ENCODE results near the gene YWHAB.
A peak's percentile ranks its signal among the peaks of the same experiment; 100 is the strongest.

YWHAB gene

DNA sequence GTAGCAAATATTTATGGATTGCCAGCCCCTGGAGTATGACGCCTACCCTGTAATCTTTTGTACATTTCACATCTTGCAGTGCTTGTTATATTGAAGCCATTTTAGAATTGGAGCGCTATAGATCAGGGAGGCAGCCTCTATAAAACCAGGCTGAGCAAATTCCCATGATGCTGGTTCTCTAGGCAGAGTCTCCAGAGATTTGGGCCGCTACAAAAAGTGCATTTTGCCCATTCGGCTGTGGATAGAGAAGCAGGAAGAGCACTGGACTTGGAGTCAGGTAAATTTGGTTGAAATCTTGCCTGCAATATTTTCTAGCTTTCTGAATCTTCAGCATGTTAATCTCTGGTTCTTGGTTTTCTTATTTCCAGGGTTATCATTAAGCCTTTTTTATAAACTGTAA lies 2.0 kb downstream of the YWHAB start:
- H3K4me3 ChIP-seq (ENCODE audit: low read depth, low read length) = peak overlapping the region; percentile 86
- TF ChIP-seq CTCF (IDR thresholded peaks at IDR 0.05; ENCODE audit: control insufficient read depth, extremely low read depth, insufficient read depth) = no peak
- DNase-seq (ENCODE audit: low read depth) = no peak

GRCh38 chr20:44888226-44889103 lies 3.0 kb downstream of the YWHAB start:
- peak overlapping the region; percentile 32 for H3K4me3 ChIP-seq (ENCODE audit: low read depth, low read length)
- peak; percentile 31 for TF ChIP-seq CTCF (IDR thresholded peaks at IDR 0.05; ENCODE audit: control insufficient read depth, extremely low read depth, insufficient read depth)
- DNase-seq (ENCODE audit: low read depth) = peak; percentile 63

DNA sequence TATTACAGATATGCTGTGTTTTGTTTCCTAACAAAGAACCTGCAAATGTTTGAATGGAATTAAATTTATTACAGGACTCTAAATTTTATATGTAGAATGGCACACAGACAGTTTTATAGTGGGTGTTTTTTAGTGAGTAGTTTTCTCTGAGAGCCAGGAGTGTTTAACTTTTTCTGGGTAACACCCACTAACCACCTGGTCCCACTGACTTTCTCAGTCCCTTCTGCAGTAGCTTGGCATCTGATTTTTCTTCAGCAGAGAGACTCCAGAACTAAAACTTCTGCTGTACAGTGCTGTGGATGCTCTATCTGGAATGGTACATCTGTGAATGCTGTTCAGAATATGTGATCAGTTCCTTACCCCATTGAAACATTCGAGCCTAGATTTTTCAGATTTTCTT lies 6.3 kb downstream of the YWHAB start:
- no peak overlapping the region for H3K4me3 ChIP-seq (ENCODE audit: low read depth, low read length)
- no peak for DNase-seq (ENCODE audit: low read depth)
- no peak for TF ChIP-seq CTCF (IDR thresholded peaks at IDR 0.05; ENCODE audit: control insufficient read depth, extremely low read depth, insufficient read depth)

DNA sequence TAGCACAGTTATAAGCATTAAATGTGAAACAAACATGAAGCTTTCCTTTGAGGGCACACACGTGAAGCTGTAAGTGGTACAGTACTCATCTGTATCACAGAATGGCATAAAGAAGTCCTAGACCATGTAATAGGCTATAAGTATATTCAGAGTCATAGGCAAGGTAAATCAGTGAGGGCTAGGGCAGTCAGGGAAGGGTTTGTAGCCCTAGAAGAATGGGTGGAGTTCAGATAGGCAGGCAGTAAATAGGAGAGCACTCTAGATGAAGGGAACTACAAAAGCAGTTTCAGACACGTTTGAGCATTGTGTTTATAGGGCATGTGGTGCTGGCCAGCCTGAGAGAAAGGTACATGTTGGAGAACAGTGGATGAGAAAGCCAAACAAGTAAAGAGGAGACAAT lies 9.5 kb downstream of the YWHAB start:
- no peak overlapping the region for H3K4me3 ChIP-seq (ENCODE audit: low read depth, low read length)
- no peak for DNase-seq (ENCODE audit: low read depth)
- TF ChIP-seq CTCF (IDR thresholded peaks at IDR 0.05; ENCODE audit: control insufficient read depth, extremely low read depth, insufficient read depth) = no peak

- DNase-seq (ENCODE audit: low read depth) = no peak
- TF ChIP-seq CTCF (IDR thresholded peaks at IDR 0.05; ENCODE audit: control insufficient read depth, extremely low read depth, insufficient read depth) = no peak
Observed at GRCh38 chr20:44896583-44896982, 11.1 kb downstream of the YWHAB start.

DNA sequence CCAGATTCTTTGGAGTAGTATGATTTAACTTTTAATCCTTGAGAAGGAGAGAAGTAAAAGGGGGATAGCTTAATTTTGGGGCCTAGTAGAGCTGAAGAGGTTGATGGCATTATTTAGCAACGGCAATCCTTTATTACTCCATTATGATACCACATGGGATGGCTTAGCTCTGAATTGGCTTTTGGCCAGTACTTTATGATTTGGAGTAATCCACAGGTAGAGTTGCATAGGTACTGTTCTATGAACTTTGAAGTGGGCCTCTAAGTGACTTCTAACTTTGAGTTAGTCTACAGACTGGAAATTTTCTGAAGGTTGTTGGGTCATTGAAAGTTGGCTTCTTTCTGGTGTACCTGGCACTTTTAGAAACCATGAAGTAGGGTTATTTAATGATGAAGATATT lies 11.6 kb downstream of the YWHAB start:
- TF ChIP-seq CTCF (IDR thresholded peaks at IDR 0.05; ENCODE audit: control insufficient read depth, extremely low read depth, insufficient read depth) = no peak
- no peak overlapping the region for H3K4me3 ChIP-seq (ENCODE audit: low read depth, low read length)
- DNase-seq (ENCODE audit: low read depth) = no peak

More at GRCh38 chr20:44896583-44896982, 11.1 kb downstream of the YWHAB start:
- H3K4me3 ChIP-seq (ENCODE audit: low read depth, low read length) = no peak overlapping the region
